ENCODE results near the gene PDE4C.

Gene PDE4C

GRCh38 chr19:18234194-18234593 lies 8.0 kb upstream of the PDE4C start:
- peaks cover 0 to 15% (median 4%) of the 10 kb centered on the region in 4 donors for H3K4me1 ChIP-seq
- H3K36me3 ChIP-seq = no peaks in the 10 kb centered on the region
- no peak for DNase-seq
- intact Hi-C loops (cut with DNase I; ENCODE audit: low total_unique reads) = no loop called here
- no peak overlapping the region for H3K4me3 ChIP-seq
- no peak overlapping the region for H3K27ac ChIP-seq
- H3K9me3 ChIP-seq = peaks cover 0 to 17% (median 13%) of the 10 kb centered on the region in 3 donors
- TF ChIP-seq CTCF (IDR thresholded peaks at IDR 0.05) = no peak
- peaks cover 0 to 75% of the 10 kb centered on the region in 2 donors for H3K27me3 ChIP-seq

GRCh38 chr19:18233224-18233825 lies 7.1 kb upstream of the PDE4C start:
- TF ChIP-seq CTCF (IDR thresholded peaks at IDR 0.05) = no peak

GRCh38 chr19:18232540-18233223 lies 6.4 kb upstream of the PDE4C start:
- Histone ChIP-seq H3K27ac (no peak overlapping the region), H3K4me1 (peaks cover 0 to 22% (median 8%) of the 10 kb centered on the region in 4 donors), H3K36me3 (no peaks in the 10 kb centered on the region), H3K4me3 (no peak overlapping the region), H3K27me3 (peaks cover 0 to 83% of the 10 kb centered on the region in 2 donors), H3K9me3 (peaks cover 0 to 17% (median 13%) of the 10 kb centered on the region in 3 donors)
- no peak for DNase-seq
- intact Hi-C loops (cut with DNase I; ENCODE audit: low total_unique reads) = no loop called here
- TF ChIP-seq CTCF (IDR thresholded peaks at IDR 0.05) = no peak

More at GRCh38 chr19:18233224-18233825, 7.1 kb upstream of the PDE4C start:
- Histone ChIP-seq H3K27me3 (peaks cover 0 to 77% of the 10 kb centered on the region in 2 donors), H3K36me3 (no peaks in the 10 kb centered on the region), H3K9me3 (peaks cover 0 to 17% (median 13%) of the 10 kb centered on the region in 3 donors), H3K4me3 (no peak overlapping the region), H3K27ac (no peak overlapping the region), H3K4me1 (peaks cover 0 to 15% (median 4%) of the 10 kb centered on the region in 4 donors)
- no peak for DNase-seq
- intact Hi-C loops (cut with DNase I; ENCODE audit: low total_unique reads) = no loop called here

GRCh38 chr19:18231775-18232174 lies 5.5 kb upstream of the PDE4C start:
- no peak for TF ChIP-seq CTCF (IDR thresholded peaks at IDR 0.05)
- Histone ChIP-seq H3K4me1 (peaks cover 0 to 28% (median 12%) of the 10 kb centered on the region in 4 donors), H3K36me3 (no peaks in the 10 kb centered on the region), H3K27ac (no peak overlapping the region), H3K4me3 (no peak overlapping the region), H3K27me3 (peaks cover 0 to 86% of the 10 kb centered on the region in 2 donors), H3K9me3 (peaks cover 0 to 17% (median 13%) of the 10 kb centered on the region in 3 donors)
- intact Hi-C loops (cut with DNase I; ENCODE audit: low total_unique reads) = no loop called here
- DNase-seq = no peak

GRCh38 chr19:18230941-18231734 lies 4.9 kb upstream of the PDE4C start:
- H3K27ac ChIP-seq = no peak overlapping the region
- no peak overlapping the region for H3K4me3 ChIP-seq
- peaks cover 0 to 32% (median 15%) of the 10 kb centered on the region in 4 donors for H3K4me1 ChIP-seq
- H3K9me3 ChIP-seq = peaks cover 0 to 17% (median 13%) of the 10 kb centered on the region in 3 donors
- no peak for DNase-seq
- no peak for TF ChIP-seq CTCF (IDR thresholded peaks at IDR 0.05)
- no peaks in the 10 kb centered on the region for H3K36me3 ChIP-seq
- H3K27me3 ChIP-seq = peaks cover 0 to 86% of the 10 kb centered on the region in 2 donors
- intact Hi-C loops (cut with DNase I; ENCODE audit: low total_unique reads) = no loop called here

Data from tibial artery (tissue), 4 donors.